Stimulated activated CD4-positive, alpha-beta T cell treated with anti-CD3 and anti-CD28 coated beads, Interleukin-1b, Interleukin-23, amount 100 ng/mL, for 1 hour (primary cell): Measurements from ENCODE around the gene WIPF1.
"Not testable (repeated sequence)": the region's sequence is repeated elsewhere in the genome, so short reads cannot be mapped to it uniquely, and the experiment has no call there.

ENCODE experiments used
- DNase-seq, 2 donors: peaks; one replicate each; pipeline ENCODE4 v3.0.0-alpha.2; 2020; ENCODE audit warnings: low read depth in 2 of 2

The WIPF1 gene

DNA sequence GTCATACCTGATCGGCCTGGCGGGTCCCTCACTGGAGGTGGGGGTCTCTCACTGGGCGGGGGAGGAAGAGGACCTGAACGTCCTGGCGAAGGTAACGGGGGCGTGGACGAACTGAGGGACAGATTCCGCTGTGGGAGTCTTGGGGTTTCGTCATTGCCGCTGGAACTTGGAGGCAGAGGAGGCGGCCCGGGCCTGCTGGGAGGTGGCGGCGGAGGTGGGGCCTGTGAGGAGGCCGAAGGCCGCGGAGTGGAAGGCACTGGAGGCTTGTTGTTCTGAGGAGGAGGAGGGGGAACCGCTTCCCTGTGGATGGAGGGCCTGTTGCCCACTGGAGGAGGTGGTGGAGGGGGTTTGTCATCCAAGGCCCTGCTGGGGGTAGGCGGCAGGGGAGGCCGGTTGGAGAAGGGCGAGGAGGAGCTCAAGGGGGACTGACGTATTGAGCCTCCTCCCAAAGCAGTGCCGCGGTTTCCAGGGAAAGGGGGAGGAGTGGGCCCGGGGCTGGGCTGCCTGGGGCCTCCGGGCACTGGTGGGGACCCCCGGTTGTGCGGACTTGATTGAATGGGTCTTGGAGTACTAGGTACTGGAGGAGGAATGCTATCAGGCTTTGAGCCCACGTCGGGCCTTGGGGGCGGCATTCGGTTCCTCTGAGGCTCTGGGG is 25.8 kb downstream of the WIPF1 start:
- no peak for DNase-seq

DNA sequence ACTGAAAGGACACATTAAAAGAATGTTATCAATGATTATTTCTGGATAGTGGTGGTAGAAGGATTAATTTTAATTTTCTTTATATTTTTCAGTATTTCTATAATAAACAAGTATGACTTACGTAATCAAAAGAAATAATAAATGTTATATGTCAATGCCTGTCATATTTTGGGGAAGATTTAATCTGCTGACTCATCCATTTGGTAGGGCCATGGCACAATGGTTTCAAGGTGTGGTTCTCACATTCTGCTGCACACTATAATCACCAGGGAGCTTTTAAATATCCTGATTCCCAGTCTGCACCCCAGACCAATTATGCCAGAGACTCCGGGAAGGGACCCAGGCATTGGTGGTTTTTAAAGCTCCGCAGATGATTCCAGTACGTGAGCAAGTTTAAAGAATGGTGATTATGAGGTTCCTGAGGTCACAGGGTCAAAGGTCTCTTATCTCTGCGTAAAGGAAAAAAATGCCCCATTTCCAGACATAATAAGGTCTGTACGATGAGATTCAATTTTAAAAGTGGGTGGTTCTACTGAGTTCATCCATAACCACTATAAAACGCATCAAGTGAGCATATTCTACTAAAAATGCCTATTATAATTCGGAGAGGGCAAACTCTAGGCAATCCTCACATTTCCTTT is 27.2 kb downstream of the WIPF1 start:
- no peak for DNase-seq

DNA sequence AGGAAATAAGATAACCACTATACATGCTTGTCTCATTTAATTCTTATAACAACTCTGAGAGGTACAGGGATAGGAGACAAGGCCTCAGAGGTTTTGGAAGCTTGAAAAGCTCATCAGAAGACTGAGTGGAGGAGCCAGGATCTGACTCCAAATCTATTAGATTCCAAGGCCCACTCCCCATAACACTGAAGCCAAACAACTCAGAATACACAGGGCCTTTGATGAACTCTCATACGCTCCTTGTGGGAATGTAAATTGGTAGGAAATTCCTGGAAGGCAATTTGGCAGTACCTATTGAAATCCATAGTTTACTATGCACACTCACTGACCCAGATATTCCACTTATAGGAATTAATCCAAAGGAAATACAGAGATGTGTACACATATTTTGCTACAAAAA is 27.9 kb downstream of the WIPF1 start:
- DNase-seq, result no peak

DNA sequence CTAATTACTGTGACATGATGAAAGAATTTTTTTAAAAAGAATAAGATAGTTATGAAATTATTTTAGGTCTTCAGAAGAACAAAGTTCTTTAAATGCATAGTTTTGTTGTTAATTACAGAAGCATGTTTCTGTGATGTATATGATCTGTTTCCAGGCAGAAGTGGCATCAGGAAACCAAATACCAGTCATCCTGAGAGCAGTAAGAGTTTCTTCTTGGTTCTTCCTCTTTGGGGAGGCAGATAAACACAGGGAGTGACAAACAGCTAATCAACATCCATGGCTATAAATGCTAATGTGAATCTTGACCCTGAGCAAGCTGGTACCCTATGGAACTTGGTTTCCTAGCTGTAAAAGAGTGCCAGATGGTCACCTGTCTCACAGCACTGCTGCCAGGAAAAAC is 29.2 kb downstream of the WIPF1 start:
- no peak for DNase-seq

DNA sequence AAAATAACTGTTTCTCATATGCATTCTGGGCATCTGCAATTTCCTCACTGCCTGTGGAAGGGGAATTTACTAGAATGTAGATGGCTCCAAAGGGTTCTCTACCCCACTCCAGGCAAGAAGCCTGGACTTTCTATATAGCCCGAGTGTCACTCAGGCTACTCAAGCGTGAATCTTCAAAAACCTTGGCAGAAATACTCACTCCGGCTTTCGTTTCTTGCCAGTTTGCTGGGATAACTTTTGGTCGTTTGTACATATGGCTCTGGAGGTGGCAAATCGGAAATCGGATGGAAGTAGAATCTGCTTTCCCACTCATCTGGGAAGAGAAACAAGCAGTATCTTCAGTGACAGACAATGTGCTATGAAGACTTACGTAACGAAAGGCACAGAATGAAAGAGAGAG is 30.7 kb downstream of the WIPF1 start:
- no peak for DNase-seq

DNA sequence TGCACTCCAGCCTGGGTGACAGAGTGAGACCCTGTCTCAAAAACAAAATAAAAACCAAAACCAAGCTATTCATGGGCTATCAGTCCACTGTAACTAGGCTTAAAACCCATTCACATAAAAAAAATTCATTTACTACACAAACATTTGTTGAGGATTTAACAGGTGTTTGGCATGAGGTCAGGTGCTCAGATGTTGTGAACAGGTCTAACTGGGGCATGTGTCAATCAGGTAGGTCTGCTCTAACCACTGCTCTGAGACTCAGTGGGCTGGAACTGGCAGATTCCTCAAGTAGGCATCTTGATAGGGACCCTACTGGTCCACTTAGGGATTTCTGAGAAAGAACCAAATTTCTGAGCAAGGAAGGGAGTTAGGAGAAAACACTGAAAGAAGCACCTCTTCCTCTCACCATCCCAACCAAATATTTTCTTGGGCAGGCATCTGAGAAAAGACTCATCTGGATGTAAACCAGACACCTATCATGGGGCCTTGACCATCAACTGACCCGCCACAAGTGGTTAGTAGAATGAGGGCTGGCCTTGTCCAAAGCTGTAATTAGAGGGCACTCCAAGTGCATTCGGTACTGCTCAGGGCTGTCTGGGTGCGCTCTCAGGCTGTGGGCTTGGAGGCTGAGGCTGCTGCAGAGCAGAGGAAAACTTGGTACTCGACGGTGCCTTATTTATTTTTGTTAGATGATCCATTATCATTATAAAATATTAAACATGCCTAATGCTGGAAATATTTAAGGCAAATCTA is 33.9 kb downstream of the WIPF1 start:
- no peak for DNase-seq

DNA sequence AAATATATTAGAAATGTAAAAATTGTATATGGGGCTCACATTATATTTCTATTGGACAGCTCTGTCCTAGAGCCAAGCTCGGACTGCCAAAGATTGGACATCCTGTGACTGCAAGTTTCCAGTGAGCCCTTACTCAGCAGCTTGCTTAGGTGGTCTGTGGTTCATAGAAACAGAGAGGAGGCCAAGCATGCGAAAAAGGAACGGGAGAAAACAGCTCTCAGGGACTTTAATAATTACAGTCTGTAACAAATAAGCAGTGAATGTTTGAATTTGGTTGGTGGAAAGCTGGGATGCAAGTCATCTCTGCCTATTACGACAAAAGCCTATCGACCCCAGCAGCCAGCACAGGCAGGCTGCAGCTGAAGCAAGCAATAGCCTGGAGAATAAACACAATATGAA is 35.6 kb downstream of the WIPF1 start:
- no peak for DNase-seq

DNA sequence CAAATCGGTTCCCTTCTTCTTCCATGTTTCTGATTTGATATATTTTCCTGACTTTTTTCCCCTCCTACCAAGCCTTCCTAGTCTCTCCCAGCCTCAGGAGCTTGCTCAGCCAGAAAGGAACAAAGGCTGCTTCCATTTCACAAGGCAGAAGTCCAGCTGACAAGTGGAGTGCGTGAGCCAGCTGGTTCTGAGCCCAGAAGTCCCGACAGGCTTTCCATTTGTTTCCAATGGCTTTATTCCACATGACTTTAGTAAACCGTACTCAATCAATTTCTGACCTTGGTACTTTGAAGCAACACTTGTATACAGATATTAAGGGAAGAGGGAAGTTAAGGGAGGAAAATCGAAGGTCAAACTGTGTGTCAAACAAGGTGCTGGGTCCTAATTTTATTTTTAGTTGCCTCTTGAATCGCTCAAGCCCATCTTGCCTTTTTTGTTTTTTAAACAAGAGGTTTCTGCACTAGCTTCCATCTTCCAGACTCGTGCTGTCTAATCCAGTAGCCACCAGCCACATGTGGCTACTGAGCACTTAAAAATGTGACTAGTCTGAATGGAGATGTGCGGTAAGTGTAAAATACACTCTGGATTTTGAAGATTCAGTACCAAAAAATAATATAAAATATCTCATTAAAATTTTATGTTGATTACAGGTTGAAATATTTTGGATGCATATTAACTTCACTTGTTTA is 36.2 kb downstream of the WIPF1 start:
- DNase-seq, result no peak

DNA sequence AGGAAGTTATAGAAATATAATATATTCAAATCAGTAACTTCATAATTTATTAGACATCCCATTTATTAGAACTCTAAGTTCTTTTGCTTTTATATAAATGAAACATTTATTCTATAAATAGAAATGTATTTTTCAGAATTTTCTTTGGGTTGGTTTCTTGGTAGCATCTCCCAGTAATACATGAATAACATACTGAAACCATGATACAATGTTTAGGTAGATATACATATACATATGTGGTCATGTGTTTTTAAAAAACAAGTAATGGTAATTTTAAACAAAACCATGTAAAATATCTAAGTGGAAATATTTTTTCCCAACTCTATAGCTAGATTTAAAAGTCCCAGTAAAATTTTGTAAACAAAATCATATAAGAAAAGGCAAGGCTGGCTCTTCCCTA is 36.9 kb downstream of the WIPF1 start:
- DNase-seq, result no peak

DNA sequence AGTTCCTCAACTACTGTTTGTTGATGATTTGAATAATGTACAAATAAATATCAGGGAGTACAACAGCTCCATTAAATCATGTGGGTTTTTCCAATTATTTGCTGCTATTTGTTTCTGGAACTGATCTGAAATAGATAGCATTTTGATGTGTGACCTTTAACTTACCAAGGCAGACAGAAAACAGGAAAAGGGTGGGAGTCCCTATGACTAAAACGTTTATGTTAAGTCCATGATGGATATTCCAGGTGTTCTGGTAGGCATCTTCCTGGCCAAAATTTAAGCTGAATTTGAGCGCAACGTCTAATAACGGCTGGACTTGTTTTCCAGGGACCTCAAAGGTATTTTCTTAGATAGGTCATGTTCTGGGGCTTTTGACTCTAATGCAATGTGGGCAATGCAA is 41.6 kb downstream of the WIPF1 start:
- DNase-seq, result no peak

DNA sequence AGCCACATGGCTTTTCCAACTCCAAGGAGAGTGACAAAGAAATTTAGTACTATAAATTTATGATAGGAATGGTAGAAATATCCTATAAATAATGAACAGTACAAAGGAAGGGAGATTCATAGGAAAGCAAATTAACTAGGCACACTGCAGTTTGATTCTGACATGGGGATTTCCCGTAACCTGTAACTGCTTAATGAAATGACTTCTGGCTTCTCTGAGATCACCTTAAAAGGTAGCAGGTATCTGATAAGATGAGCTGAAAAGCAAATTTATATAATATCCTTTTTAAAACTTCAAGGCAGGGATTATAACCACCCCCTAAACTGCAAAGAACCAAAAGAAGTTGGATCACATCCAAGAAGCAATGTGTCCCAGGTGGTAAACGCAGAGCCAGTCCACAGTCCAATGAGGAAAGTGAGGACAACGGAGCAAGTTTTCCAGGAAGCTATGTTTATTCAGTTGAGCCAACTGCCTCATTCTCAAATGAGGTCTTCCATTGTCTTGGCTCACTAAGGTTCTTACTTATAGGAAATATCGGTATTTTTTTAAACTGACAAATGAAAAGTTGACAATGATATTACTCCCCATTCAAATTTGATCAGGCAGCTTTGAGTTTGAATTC is 43.0 kb downstream of the WIPF1 start:
- no peak for DNase-seq

DNA sequence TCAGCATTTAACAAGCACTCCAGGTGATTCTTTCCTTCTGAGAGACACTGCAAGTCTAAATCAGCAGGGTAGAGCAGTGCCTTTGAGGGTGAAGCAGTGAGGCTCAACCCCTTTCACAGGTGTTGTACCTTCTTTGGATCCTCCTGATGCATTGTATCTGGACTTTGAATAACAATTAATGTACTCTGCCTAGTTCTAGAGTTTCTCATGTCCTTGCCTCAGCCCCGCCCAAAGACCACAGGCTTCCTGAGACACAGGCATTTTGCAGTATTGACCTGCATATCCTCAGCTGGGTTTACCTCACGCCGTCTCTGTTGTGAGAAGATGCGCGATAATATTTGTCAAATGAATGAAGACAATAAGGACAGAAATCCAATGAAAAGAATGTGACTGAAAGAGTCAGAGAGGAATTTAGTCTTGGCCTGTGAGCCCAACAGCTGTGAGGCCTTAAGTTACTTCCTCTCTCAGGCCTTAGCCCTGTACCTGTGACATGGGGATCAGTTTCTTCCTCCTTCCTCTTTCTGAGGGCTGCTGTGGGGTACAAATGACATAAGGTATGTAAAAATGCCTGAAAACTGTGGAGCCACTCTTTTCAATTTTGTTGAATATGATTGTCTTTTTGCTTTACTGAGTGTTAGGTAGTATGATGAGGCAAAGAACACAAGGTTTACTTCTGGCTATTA is 43.7 kb downstream of the WIPF1 start:
- DNase-seq, result no peak

DNA sequence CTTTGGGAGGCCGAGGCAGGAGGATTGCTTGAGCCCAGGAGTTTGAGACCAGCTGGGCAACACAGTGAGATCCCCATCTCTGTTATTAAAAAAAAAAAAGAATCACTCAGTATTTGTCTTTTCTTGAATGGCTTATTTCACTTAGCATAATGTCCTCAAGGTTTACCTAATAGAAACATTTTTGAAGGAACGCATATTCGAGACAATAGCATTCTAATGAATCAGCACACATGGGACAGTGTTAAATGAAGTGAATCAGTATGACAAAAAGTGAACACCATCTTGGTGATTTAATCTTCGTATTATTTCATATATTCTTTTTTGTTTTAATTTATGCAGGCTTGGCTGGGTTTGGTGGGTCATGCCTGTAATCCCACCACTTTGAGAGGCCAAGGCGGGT is 44.7 kb downstream of the WIPF1 start:
- no peak for DNase-seq

DNA sequence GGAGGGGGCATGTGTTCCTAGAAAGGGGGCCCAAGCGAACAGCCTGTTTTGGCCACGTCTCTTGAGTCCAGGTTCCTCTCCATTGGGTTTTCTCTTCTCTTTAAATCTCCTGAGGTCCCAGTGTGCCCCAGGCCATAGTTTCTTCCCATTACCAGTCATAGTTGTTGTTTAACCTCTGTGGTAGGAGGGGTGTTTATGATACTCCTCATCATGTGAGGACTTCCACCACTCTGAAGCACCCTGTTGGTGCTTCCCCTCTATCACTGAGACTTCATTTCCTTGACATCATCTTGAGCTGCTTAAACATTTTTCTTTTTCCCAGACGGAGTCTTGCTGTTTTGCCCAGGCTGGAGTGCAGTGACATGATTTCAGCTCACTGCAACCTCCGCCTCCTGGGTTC is 45.9 kb downstream of the WIPF1 start:
- no peak for DNase-seq

DNA sequence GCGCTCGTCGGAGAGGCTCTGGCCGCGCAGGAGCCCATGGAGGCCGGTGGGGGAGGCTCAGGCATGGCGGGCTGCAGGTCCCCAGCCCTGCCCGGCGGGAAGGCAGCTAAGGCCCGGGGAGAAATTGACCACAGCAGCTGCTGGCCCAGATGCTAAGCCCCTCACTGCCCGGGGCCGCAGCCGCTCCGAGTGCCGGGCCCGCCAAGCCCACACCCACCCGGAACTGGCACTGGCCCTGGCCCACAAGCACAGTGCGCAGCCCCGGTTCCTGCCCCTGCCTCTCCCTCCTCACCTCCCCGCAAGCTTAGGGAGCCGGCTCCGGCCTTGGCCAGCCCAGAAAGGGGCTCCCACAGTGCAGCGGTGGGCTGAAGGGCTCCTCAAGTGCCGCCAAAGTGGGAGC is 49.0 kb downstream of the WIPF1 start:
- DNase-seq, result not testable (repeated sequence)

DNA sequence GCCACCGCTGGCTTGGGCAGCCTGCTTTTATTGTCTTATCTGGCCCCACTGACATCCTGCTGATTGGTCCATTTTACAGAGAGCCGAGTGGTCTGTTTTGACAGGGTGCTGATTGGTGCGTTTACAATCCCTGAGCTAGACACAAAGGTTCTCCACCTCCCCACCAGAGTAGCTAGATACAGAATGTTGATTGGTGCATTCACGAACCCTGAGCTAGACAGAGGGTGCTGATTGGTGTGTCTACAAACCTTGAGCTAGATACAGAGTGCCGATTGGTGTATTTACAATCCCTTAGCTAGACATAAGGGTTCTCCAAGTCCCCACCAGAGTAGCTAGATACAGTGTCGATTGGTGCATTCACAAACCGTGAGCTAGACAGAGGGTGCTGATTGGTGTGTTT is 49.6 kb downstream of the WIPF1 start:
- not testable (repeated sequence) for DNase-seq

DNA sequence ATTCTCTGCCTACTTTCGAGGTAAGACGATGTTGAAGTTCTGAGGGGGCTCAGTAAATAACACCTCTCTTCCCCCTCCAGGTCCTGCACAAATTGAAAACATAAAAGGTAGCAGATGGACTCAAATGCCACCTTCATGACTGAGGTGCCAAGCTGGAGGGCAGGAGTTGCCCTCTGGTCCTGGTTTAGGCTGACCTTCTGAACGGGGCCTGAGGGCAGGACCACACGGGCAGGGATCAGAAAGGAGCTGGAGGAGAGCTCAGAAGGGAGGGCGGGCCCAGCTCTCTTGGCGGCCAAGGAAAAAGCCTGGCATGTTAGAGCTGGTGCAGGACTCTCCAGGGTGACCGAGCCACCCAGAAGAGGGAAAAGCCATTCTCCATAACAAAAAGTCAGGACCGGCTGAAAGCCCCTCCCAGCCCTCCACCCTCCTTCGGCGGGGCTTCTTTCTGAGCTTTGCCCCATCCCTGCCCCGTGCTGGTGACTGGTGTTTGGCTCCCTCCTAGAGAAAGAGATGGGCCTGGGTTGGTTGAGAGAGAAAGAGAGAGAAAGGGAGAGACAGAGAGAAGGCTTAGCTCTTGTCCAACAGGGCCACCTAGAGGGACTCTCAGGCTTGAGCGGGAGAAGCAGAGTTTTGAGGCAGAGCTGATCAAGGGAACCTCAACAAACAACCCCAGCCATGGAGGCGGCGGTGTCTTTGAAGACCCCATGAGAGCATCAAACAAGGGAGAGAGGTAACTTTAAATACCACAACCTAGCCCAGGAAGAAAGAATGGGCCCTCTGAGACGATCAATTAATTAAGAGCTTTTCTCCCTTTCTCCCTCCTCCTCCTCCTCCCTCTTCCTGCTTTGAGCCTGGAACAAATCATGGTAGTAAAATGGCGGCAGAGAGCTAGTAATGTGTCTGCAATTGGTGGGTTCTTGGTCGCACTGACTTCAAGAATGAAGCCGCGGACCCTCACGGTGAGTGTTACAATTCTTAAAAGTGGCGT is 50.8 kb downstream of the WIPF1 start:
- no peak for DNase-seq

DNA sequence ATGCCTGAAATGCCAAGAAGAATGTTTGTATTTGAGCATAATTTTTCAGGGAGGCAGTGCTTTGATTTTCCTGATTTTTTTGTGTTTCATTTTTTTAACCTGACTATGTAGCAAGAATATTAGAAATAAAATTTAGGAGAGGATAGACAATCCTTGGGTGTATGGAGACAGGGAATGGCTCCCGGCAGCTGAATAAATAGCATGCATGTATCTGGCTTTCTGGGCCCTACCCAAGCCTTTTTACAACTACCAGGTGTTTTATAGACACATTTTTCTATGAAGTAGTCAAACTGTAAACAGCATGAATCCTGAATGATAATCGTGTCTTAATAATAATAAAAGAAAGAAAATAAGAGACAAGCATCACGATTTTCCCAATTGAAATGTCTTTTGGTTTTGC is 52.4 kb downstream of the WIPF1 start:
- DNase-seq, result no peak

DNA sequence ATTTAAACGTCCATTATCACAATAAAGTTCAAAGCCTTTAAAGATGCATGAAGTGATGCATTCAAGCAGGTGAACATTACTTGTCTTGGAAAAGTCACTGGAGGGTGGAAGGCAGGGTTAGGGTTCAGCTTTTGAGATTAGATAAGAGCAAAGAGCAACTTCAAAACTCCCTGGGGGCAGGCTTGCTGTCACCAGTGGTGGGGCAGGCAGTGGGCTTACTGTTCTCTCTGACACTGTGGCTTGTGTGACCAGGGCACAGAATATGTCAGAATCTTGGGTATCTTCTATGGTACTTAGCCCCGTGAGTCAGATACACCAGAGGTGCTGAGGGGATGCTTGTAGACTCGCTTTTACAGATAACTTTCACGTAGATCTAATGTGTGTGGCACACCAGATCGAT is 52.8 kb downstream of the WIPF1 start:
- no peak for DNase-seq

DNA sequence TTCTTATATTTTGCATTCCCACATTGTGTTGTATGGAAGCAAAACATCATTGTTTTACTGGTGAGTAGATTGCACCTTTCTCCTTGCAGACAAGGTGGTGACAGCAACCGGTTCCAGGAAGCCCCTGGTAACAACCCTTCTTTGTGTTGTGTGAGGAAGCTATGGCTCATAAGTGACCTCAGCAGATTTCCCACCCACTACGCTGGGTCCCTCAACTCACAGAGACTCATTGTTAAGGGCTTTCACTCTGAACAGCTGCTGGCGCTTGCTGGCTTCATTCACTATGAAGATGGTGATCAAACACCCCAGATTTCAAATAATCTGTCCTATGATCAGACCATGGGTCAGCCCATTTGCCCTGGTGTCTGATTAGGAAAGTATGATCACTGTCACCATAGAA is 53.4 kb downstream of the WIPF1 start:
- DNase-seq, result no peak
